PC-3 (cell line): Measurements from ENCODE around the gene SDK2. TPM values are rescaled to one million over a fixed set of nuclear protein-coding genes. Genes with fewer than 3 reads are reported as not detected.
A peak's percentile ranks its signal among the peaks of the same experiment; 100 is the strongest.

Source experiments
- ATAC-seq: fragments of 200-7000 bp; cut with Tn5 transposase; 2 replicates; pipeline ENCODE4 v1.9.1; 2020; ENCODE audit warnings: mild to moderate bottlenecking, moderate library complexity
- BruUV-seq: library from RNA; stranded (reverse); fragments of 400-500 nt; replicated peaks from 2 replicates; lab custom pipeline; 2021; lab: Mats Ljungman, UMichigan
- CTCF ChIA-PET: fragments of 300-600 bp; sonication (Branson Sonifier 250); formaldehyde crosslinking; loops from one replicate; lab custom pipeline; 2022; ENCODE audit warnings: antibody characterized with exemption; lab: Charles Lee
- POLR2A ChIA-PET: fragments of 300-600 bp; sonication (Branson Sonifier 250); formaldehyde crosslinking; loops from one replicate; lab custom pipeline; 2022; ENCODE audit warnings: antibody characterized with exemption; ENCODE audit not compliant: unreplicated experiment; lab: Charles Lee
- DNase-seq: peaks from one replicate; pipeline ENCODE4 v3.0.0-alpha.2; 2015
- H2AFZ ChIP-seq: fragments of 300-600 bp; sonication (generic); 2 replicates; pipeline ENCODE4 v1.6.0; 2016; ENCODE audit warnings: antibody characterized with exemption, low read length
- H3F3A ChIP-seq: fragments of 300-600 bp; sonication (generic); one replicate; pipeline ENCODE4 v1.6.0; 2017; ENCODE audit warnings: antibody characterized with exemption, low read length, control low read depth, mild to moderate bottlenecking; ENCODE audit not compliant: unreplicated experiment
- H3K27ac ChIP-seq: fragments of 300-600 bp; sonication (generic); 2 replicates; pipeline ENCODE4 v1.5.1; 2016; ENCODE audit warnings: mild to moderate bottlenecking, low read length
- H3K27me3 ChIP-seq: fragments of 300-600 bp; sonication (generic); 2 replicates; pipeline ENCODE4 v1.6.1; 2016; ENCODE audit warnings: low read length, mixed read lengths
- H3K36me3 ChIP-seq: fragments of 300-600 bp; sonication (generic); 2 replicates; pipeline ENCODE4 v1.6.1; 2016; ENCODE audit warnings: low read depth, mixed run types, low read length, mixed read lengths
- H3K4me1 ChIP-seq: fragments of 300-600 bp; sonication (generic); 2 replicates; pipeline ENCODE4 v1.5.1; 2016; ENCODE audit warnings: low read length; ENCODE audit not compliant: insufficient read depth
- H3K4me2 ChIP-seq: fragments of 300-600 bp; sonication (generic); 2 replicates; pipeline ENCODE4 v1.6.0; 2016; ENCODE audit warnings: low read length
- H3K4me3 ChIP-seq: fragments of 300-600 bp; sonication (generic); 2 replicates; pipeline ENCODE4 v1.5.1; 2016; ENCODE audit warnings: mild to moderate bottlenecking, low read length, mixed read lengths
- H3K79me2 ChIP-seq: fragments of 300-600 bp; sonication (generic); 2 replicates; pipeline ENCODE4 v1.6.1; 2017; ENCODE audit warnings: low read length, mixed read lengths
- H3K9ac ChIP-seq: fragments of 300-600 bp; sonication (generic); 2 replicates; pipeline ENCODE4 v1.6.0; 2016; ENCODE audit warnings: mild to moderate bottlenecking, low read length
- H3K9me2 ChIP-seq: fragments of 300-600 bp; sonication (generic); replicated peaks from 2 replicates; pipeline ENCODE4 v1.6.1; 2016; ENCODE audit warnings: mixed run types, low read length, mixed read lengths
- H3K9me3 ChIP-seq: fragments of 300-600 bp; sonication (generic); 2 replicates; pipeline ENCODE4 v1.6.1; 2016; ENCODE audit warnings: low read length, mixed read lengths
- H4K20me1 ChIP-seq: fragments of 300-600 bp; sonication (generic); 2 replicates; pipeline ENCODE4 v1.6.1; 2016; ENCODE audit warnings: low read length, mixed read lengths
- CTCF ChIP-seq: fragments of 300-600 bp; sonication (generic); conservative IDR thresholded peaks from 2 replicates; pipeline ENCODE4 v1.5.1; 2017; ENCODE audit warnings: antibody characterized with exemption, low read depth, mild to moderate bottlenecking, low read length
- EZH2 ChIP-seq: fragments of 300-600 bp; sonication (generic); IDR thresholded peaks from one replicate; pipeline ENCODE4 v1.6.1; 2017; ENCODE audit warnings: antibody characterized with exemption, mild to moderate bottlenecking, low read length; ENCODE audit not compliant: unreplicated experiment
- EZH2phosphoT487 ChIP-seq: fragments of 300-600 bp; sonication (generic); IDR thresholded peaks from 2 replicates; pipeline ENCODE4 v1.6.1; 2018; ENCODE audit warnings: mild to moderate bottlenecking, antibody characterized with exemption, low read length, borderline replicate concordance
- intact Hi-C: fragments of 100-400 bp; cut with micrococcal nuclease; formaldehyde crosslinking; loops from 2 replicates; pipeline ENCODE4 v1.9.0; 2023
- total RNA-seq: library from RNA; depleted of rRNA; stranded (reverse); fragments of >200 nt; gene quantifications from 2 replicates; pipeline ENCODE4 v1.2.3, GENCODE V29; 2014

Gene SDK2
- total RNA-seq, 1 experiment from 2014 or later, result 0.07 TPM

GRCh38 chr17:73564843-73565242 lies 79.4 kb downstream of the SDK2 start:
- no peaks in the 10 kb centered on the region for H4K20me1 ChIP-seq
- POLR2A ChIA-PET, result no interaction called here
- H3F3A ChIP-seq, result no peaks in the 10 kb centered on the region
- TF ChIP-seq EZH2phosphoT487 (no peak), EZH2 (no peak), CTCF (no peak)
- peaks cover 11% of the 10 kb centered on the region; the same call in 1 of the 2 replicates for H3K27me3 ChIP-seq
- no peaks in the 10 kb centered on the region for H3K36me3 ChIP-seq
- CTCF ChIA-PET, result no interaction called here
- ATAC-seq (no peak), DNase-seq (peak; percentile 79)
- no peaks in the 10 kb centered on the region for H3K9me3 ChIP-seq
- peaks cover 6% of the 10 kb centered on the region for H3K4me1 ChIP-seq
- intact Hi-C loops, result no loop called here
- no peak overlapping the region for H3K9ac ChIP-seq
- H3K79me2 ChIP-seq, result no peaks in the 10 kb centered on the region
- no peak overlapping the region for H3K27ac ChIP-seq
- no TSS peak for BruUV-seq
- no peak overlapping the region for H2AFZ ChIP-seq
- no peak overlapping the region for H3K4me3 ChIP-seq
- no peaks in the 10 kb centered on the region for H3K9me2 ChIP-seq
- H3K4me2 ChIP-seq, result no peak overlapping the region

DNA sequence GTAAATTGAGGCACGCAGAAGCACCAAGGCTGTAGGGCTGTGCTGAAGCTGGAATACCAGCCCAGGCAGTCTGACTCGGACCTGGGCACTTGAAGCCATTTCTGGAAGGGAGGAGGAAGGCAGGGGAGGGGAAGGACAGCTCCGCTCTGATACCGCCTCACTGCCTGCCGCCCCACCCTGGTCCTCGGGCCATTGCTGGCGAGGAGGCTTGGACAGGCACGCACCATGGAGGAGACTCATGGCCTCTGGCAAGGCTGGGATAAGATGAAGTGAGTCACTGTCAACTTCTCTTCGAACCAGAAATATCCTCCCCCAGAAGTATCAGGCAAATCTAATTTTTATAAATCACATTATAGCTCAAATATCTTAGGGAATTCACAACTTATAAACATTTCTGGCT lies 81.3 kb downstream of the SDK2 start:
- CTCF ChIA-PET, result no interaction called here
- H3K4me3 ChIP-seq, result no peak overlapping the region
- TF ChIP-seq EZH2 (no peak), CTCF (no peak), EZH2phosphoT487 (no peak)

DNA sequence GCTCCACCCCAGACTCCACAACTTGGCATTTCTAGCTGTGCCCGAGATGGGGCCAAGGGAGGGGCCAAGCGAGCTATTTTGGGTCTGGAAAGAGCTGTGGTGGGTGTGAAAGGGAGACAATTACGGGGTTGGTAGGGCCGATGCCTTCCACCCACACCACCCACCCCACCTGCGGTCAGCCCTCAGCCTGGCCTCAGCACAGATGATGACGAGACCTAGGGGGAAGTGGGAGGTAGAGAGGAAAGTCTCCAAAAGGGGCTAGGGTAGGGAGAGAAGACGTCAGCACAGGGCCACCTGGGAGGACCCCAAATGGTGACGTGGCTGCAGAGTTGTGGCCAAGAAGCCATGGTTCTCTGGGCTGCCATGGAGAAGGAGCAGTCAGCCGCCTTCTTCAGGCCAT lies 83.1 kb downstream of the SDK2 start:
- DNase-seq (no peak), ATAC-seq (no peak)
- Histone ChIP-seq H3K4me3 (no peak overlapping the region), H3F3A (no peaks in the 10 kb centered on the region), H3K27ac (no peak overlapping the region), H3K9me2 (no peaks in the 10 kb centered on the region), H3K9me3 (no peaks in the 10 kb centered on the region), H3K4me1 (peaks cover 6% of the 10 kb centered on the region), H3K79me2 (no peaks in the 10 kb centered on the region), H3K27me3 (peaks cover 27% of the 10 kb centered on the region; the same call in 1 of the 2 replicates), H4K20me1 (no peaks in the 10 kb centered on the region), H3K4me2 (no peak overlapping the region), H2AFZ (no peak overlapping the region), H3K9ac (no peak overlapping the region), H3K36me3 (no peaks in the 10 kb centered on the region)
- no peak for TF ChIP-seq EZH2phosphoT487
- no peak for TF ChIP-seq CTCF
- TF ChIP-seq EZH2, result no peak
- intact Hi-C loops, result no loop called here
- CTCF ChIA-PET, result no interaction called here
- BruUV-seq, result no TSS peak
- POLR2A ChIA-PET, result no interaction called here

More for the DNA sequence above, 81.3 kb downstream of the SDK2 start:
- ATAC-seq, result no peak
- no peaks in the 10 kb centered on the region for H3F3A ChIP-seq
- H3K4me1 ChIP-seq, result peaks cover 6% of the 10 kb centered on the region
- intact Hi-C loops, result no loop called here
- POLR2A ChIA-PET, result no interaction called here
- no peak overlapping the region for H2AFZ ChIP-seq
- no peaks in the 10 kb centered on the region for H3K79me2 ChIP-seq
- DNase-seq, result peak; percentile 28
- no peaks in the 10 kb centered on the region for H3K36me3 ChIP-seq
- no peaks in the 10 kb centered on the region for H4K20me1 ChIP-seq
- no peaks in the 10 kb centered on the region for H3K9me2 ChIP-seq
- H3K4me2 ChIP-seq, result no peak overlapping the region
- H3K27ac ChIP-seq, result no peak overlapping the region
- H3K9me3 ChIP-seq, result no peaks in the 10 kb centered on the region
- BruUV-seq, result no TSS peak
- no peak overlapping the region for H3K9ac ChIP-seq
- H3K27me3 ChIP-seq, result peaks cover 18% of the 10 kb centered on the region; the same call in 1 of the 2 replicates
